GM20431 (cell line): ENCODE measurements around the gene ATIC.

Experiments used
- in situ Hi-C: fragments of 300-500 bp; cut with MseI, MboI; formaldehyde crosslinking; loops from one replicate; pipeline ENCODE4 v1.15.0; 2020; ENCODE audit warnings: low sequenced_read_pairs; ENCODE audit not compliant: unreplicated experiment

ATIC gene

GRCh38 chr2:215371915-215372897 is 60.3 kb downstream of the ATIC start:
- in situ Hi-C loops: no loop called here

GRCh38 chr2:215372968-215373649 is 61.2 kb downstream of the ATIC start:
- in situ Hi-C loops: no loop called here

- in situ Hi-C loops: no loop called here
Observed at GRCh38 chr2:215374002-215374401, 62.1 kb downstream of the ATIC start.

GRCh38 chr2:215374642-215375466 is 63.0 kb downstream of the ATIC start:
- in situ Hi-C loops: no loop called here

- in situ Hi-C loops: no loop called here
Observed at GRCh38 chr2:215375467-215375830, 63.6 kb downstream of the ATIC start.

GRCh38 chr2:215376103-215376780 is 64.4 kb downstream of the ATIC start:
- in situ Hi-C loops: no loop called here

GRCh38 chr2:215377283-215377682 is 65.4 kb downstream of the ATIC start:
- in situ Hi-C loops: no loop called here

GRCh38 chr2:215378045-215378444 is 66.2 kb downstream of the ATIC start:
- in situ Hi-C loops: no loop called here

- in situ Hi-C loops: no loop called here
Observed at GRCh38 chr2:215379039-215379438, 67.2 kb downstream of the ATIC start.

- in situ Hi-C loops: no loop called here
Observed at GRCh38 chr2:215379948-215380347, 68.1 kb downstream of the ATIC start.

- in situ Hi-C loops: no loop called here
Observed at GRCh38 chr2:215380699-215381098, 68.8 kb downstream of the ATIC start.

- in situ Hi-C loops: no loop called here
Observed at GRCh38 chr2:215382011-215382410, 70.2 kb downstream of the ATIC start.

- in situ Hi-C loops: no loop called here
Observed at GRCh38 chr2:215382480-215382879, 70.6 kb downstream of the ATIC start.

GRCh38 chr2:215383652-215384279 is 71.9 kb downstream of the ATIC start:
- in situ Hi-C loops: no loop called here

GRCh38 chr2:215384710-215385109 is 72.9 kb downstream of the ATIC start:
- in situ Hi-C loops: no loop called here

- in situ Hi-C loops: no loop called here
Observed at GRCh38 chr2:215386566-215386965, 74.7 kb downstream of the ATIC start.

- in situ Hi-C loops: no loop called here
Observed at GRCh38 chr2:215388002-215388728, 76.3 kb downstream of the ATIC start.

- in situ Hi-C loops: no loop called here
Observed at GRCh38 chr2:215390550-215390913, 78.7 kb downstream of the ATIC start.

GRCh38 chr2:215391531-215391930 is 79.7 kb downstream of the ATIC start:
- in situ Hi-C loops: no loop called here
